PC-9 (cell line): ENCODE data around the gene TLE1.

Source experiments
- EZH2 ChIP-seq: fragments of 200-600 bp; sonication (generic); IDR thresholded peaks from 2 replicates; pipeline ENCODE4 v1.8.0; 2017; ENCODE audit warnings: antibody characterized with exemption, low read depth
- TF ChIP-seq, protein P1 (sequence below): fragments of 200-600 bp; sonication (generic); conservative IDR thresholded peaks from 2 replicates; pipeline ENCODE4 v1.6.1; 2017; ENCODE audit warnings: mixed run types, antibody characterized with exemption, mild to moderate bottlenecking, moderate library complexity

DNA sequence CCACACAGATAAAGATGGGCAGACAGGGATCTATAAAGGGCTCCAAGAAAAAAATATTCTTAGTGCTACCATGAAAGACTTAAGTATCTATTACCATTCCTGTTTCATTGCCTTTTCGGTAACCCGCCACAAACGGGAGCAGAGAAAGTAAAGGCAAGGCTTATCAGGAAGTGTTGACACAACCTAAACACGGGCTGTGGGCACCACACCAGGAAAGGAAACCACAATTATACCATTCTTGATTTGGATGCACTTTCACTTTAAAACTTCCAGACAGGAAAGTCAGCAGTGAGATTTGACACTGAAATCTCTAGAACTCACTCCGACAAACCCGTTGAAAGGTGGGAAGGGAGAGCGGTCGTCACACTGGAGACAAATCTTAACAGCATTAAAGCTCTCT is 6.5 kb downstream of the TLE1 start:
- TF ChIP-seq, protein P1, sequence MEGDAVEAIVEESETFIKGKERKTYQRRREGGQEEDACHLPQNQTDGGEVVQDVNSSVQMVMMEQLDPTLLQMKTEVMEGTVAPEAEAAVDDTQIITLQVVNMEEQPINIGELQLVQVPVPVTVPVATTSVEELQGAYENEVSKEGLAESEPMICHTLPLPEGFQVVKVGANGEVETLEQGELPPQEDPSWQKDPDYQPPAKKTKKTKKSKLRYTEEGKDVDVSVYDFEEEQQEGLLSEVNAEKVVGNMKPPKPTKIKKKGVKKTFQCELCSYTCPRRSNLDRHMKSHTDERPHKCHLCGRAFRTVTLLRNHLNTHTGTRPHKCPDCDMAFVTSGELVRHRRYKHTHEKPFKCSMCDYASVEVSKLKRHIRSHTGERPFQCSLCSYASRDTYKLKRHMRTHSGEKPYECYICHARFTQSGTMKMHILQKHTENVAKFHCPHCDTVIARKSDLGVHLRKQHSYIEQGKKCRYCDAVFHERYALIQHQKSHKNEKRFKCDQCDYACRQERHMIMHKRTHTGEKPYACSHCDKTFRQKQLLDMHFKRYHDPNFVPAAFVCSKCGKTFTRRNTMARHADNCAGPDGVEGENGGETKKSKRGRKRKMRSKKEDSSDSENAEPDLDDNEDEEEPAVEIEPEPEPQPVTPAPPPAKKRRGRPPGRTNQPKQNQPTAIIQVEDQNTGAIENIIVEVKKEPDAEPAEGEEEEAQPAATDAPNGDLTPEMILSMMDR, result no peak
- no peak for TF ChIP-seq EZH2
